Skeletal muscle tissue (tissue), 4 donors: ENCODE measurements around the gene BNC2. TPM values are rescaled to one million over a fixed set of nuclear protein-coding genes. Genes with fewer than 3 reads are reported as not detected.
"Not testable (repeated sequence)": the region's sequence is repeated elsewhere in the genome, so short reads cannot be mapped to it uniquely, and the experiment has no call there.

Experiments used
- H3K27ac ChIP-seq: one replicate; pipeline ENCODE4 v1.7.0; 2013; ENCODE audit warnings: mild to moderate bottlenecking, low read depth, low read length, inconsistent platforms
- H3K27me3 ChIP-seq, 3 donors: one replicate each; pipeline ENCODE4 v1.7.0; 2013; ENCODE audit warnings: low read length in 3 of 3; ENCODE audit not compliant: control insufficient read depth in 3 of 3, insufficient read depth in 3 of 3
- H3K36me3 ChIP-seq, 3 donors: one replicate each; pipeline ENCODE4 v1.7.0; 2013; ENCODE audit warnings: low read length in 3 of 3; ENCODE audit not compliant: control insufficient read depth in 3 of 3, insufficient read depth in 3 of 3
- H3K4me1 ChIP-seq, 3 donors: one replicate each; pipeline ENCODE4 v1.7.0; 2013; ENCODE audit warnings: low read length in 3 of 3, mild to moderate bottlenecking in 3 of 3; ENCODE audit not compliant: control insufficient read depth in 3 of 3, insufficient read depth in 3 of 3
- H3K4me3 ChIP-seq, 3 donors: one replicate each; pipeline ENCODE4 v1.7.0; 2013; ENCODE audit warnings: low read length in 3 of 3
- H3K9ac ChIP-seq, 3 donors: one replicate each; pipeline ENCODE4 v1.7.0; 2013; ENCODE audit warnings: low read length in 3 of 3, mild to moderate bottlenecking in 3 of 3, moderate library complexity in 2 of 3, low read depth in 1 of 3
- H3K9me3 ChIP-seq, 3 donors: one replicate each; pipeline ENCODE4 v1.7.0; 2013; ENCODE audit warnings: low read length in 3 of 3; ENCODE audit not compliant: control insufficient read depth in 3 of 3
- total RNA-seq: library from RNA; depleted of rRNA; stranded (reverse); fragments of >200 nt; gene quantifications from one replicate; pipeline ENCODE4 v1.2.3, GENCODE V29; 2014
- donor health status: Osteomylitis.

The BNC2 gene
- total RNA-seq, 1 donor from 2014 or later = 10.4 TPM

- no peaks in the 10 kb centered on the region for H3K4me1 ChIP-seq
- no peak overlapping the region for H3K9ac ChIP-seq
- H3K4me3 ChIP-seq = no peak overlapping the region
- H3K9me3 ChIP-seq = no peaks in the 10 kb centered on the region
- H3K27ac ChIP-seq = no peak overlapping the region
- no peaks in the 10 kb centered on the region for H3K36me3 ChIP-seq
- H3K27me3 ChIP-seq = no peaks in the 10 kb centered on the region
Observed at GRCh38 chr9:16888594-16888993, 18.1 kb upstream of the BNC2 start.

GRCh38 chr9:16885931-16886330 lies 15.5 kb upstream of the BNC2 start:
- no peaks in the 10 kb centered on the region for H3K9me3 ChIP-seq
- H3K27me3 ChIP-seq = no peaks in the 10 kb centered on the region
- H3K4me3 ChIP-seq = no peak overlapping the region
- no peaks in the 10 kb centered on the region for H3K4me1 ChIP-seq
- no peak overlapping the region for H3K27ac ChIP-seq
- no peaks in the 10 kb centered on the region for H3K36me3 ChIP-seq
- H3K9ac ChIP-seq = no peak overlapping the region

GRCh38 chr9:16884952-16885513 lies 14.6 kb upstream of the BNC2 start:
- H3K9ac ChIP-seq = no peak overlapping the region
- H3K36me3 ChIP-seq = no peaks in the 10 kb centered on the region
- no peak overlapping the region for H3K27ac ChIP-seq
- H3K4me1 ChIP-seq = no peaks in the 10 kb centered on the region
- no peak overlapping the region for H3K4me3 ChIP-seq
- H3K9me3 ChIP-seq = no peaks in the 10 kb centered on the region
- H3K27me3 ChIP-seq = no peaks in the 10 kb centered on the region

GRCh38 chr9:16884373-16884772 lies 13.9 kb upstream of the BNC2 start:
- Histone ChIP-seq H3K9me3 (no peaks in the 10 kb centered on the region), H3K36me3 (no peaks in the 10 kb centered on the region), H3K4me3 (no peak overlapping the region), H3K4me1 (no peaks in the 10 kb centered on the region), H3K27me3 (no peaks in the 10 kb centered on the region), H3K27ac (no peak overlapping the region), H3K9ac (no peak overlapping the region)

- Histone ChIP-seq H3K27me3 (no peaks in the 10 kb centered on the region), H3K4me3 (no peak overlapping the region), H3K9ac (no peak overlapping the region), H3K27ac (no peak overlapping the region), H3K4me1 (no peaks in the 10 kb centered on the region), H3K9me3 (no peaks in the 10 kb centered on the region), H3K36me3 (no peaks in the 10 kb centered on the region)
Observed at GRCh38 chr9:16883586-16883985, 13.1 kb upstream of the BNC2 start.

- not testable (repeated sequence) for H3K36me3 ChIP-seq
Observed at GRCh38 chr9:16882440-16882839, 12.0 kb upstream of the BNC2 start.

GRCh38 chr9:16879416-16879815 lies 8.9 kb upstream of the BNC2 start:
- Histone ChIP-seq H3K9ac (no peak overlapping the region), H3K4me3 (no peak overlapping the region), H3K36me3 (no peaks in the 10 kb centered on the region), H3K27me3 (no peaks in the 10 kb centered on the region), H3K27ac (no peak overlapping the region), H3K9me3 (no peaks in the 10 kb centered on the region), H3K4me1 (no peaks in the 10 kb centered on the region)

More at GRCh38 chr9:16882440-16882839, 12.0 kb upstream of the BNC2 start:
- H3K9me3 ChIP-seq, H3K4me3 ChIP-seq, H3K27ac ChIP-seq, H3K4me1 ChIP-seq, H3K27me3 ChIP-seq, H3K9ac ChIP-seq: not testable (repeated sequence)

- H3K4me3 ChIP-seq = no peak overlapping the region
- H3K9ac ChIP-seq = no peak overlapping the region
- no peaks in the 10 kb centered on the region for H3K36me3 ChIP-seq
- H3K27me3 ChIP-seq = no peaks in the 10 kb centered on the region
- H3K9me3 ChIP-seq = no peaks in the 10 kb centered on the region
- H3K4me1 ChIP-seq = no peaks in the 10 kb centered on the region
- H3K27ac ChIP-seq = no peak overlapping the region
Observed at GRCh38 chr9:16877256-16877655, 6.8 kb upstream of the BNC2 start.

GRCh38 chr9:16873126-16873802 lies 2.8 kb upstream of the BNC2 start:
- Histone ChIP-seq H3K27me3 (peaks cover 0 to 7% (median 2%) of the 10 kb centered on the region in 3 donors), H3K36me3 (no peaks in the 10 kb centered on the region), H3K9me3 (no peaks in the 10 kb centered on the region), H3K9ac (no peak overlapping the region), H3K4me3 (no peak overlapping the region), H3K4me1 (peaks cover 0 to 8% (median 0%) of the 10 kb centered on the region in 3 donors), H3K27ac (no peak overlapping the region)

GRCh38 chr9:16871336-16872151 lies 1.1 kb upstream of the BNC2 start:
- H3K9me3 ChIP-seq = no peaks in the 10 kb centered on the region
- peaks cover 0 to 8% (median 3%) of the 10 kb centered on the region in 3 donors for H3K4me1 ChIP-seq
- no peaks in the 10 kb centered on the region for H3K36me3 ChIP-seq
- H3K4me3 ChIP-seq = peak overlapping the region; percentile 66 to 77 (median 75)
- H3K9ac ChIP-seq = peak overlapping the region; percentile 65 to 79 (median 66)
- peak overlapping the region; percentile 64 for H3K27ac ChIP-seq
- H3K27me3 ChIP-seq = peaks cover 0 to 7% (median 2%) of the 10 kb centered on the region in 3 donors
